Measurements from ENCODE around the gene AK5. TPM values are rescaled to one million over a fixed set of nuclear protein-coding genes. Genes with fewer than 3 reads are reported as not detected.

The AK5 gene
- polyA plus RNA-seq, 1 donor (not counting 4 experiments of a cell fraction or from before 2014, with no cell fraction given), result 0.30 TPM

- Histone ChIP-seq H3K4me3 (ENCODE audit: control insufficient read depth in 2 of 3, extremely low read depth in 1 of 3, insufficient read depth in 2 of 3, low read depth in 1 of 3, low read length in 3 of 3) (no peak overlapping the region), H4K20me1 (ENCODE audit: control insufficient read depth, extremely low read depth, insufficient read depth, low read length) (no peaks in the 10 kb centered on the region), H2AFZ (ENCODE audit: control insufficient read depth, low read length) (no peak overlapping the region), H3K9me3 (ENCODE audit: control insufficient read depth, low read depth, low read length) (no peaks in the 10 kb centered on the region), H3K36me3 (ENCODE audit: control insufficient read depth in 2 of 2, extremely low read depth in 1 of 2, insufficient read depth in 2 of 2, low read length in 2 of 2) (no peaks in the 10 kb centered on the region), H3K27ac (ENCODE audit: control insufficient read depth, insufficient read depth, low read length) (no peak overlapping the region), H3K9me1 (ENCODE audit: control insufficient read depth, extremely low read depth, insufficient read depth, low read length) (no peaks in the 10 kb centered on the region), H3K79me2 (ENCODE audit: control insufficient read depth, insufficient read depth, low read length) (no peaks in the 10 kb centered on the region), H3K9ac (ENCODE audit: control insufficient read depth, extremely low read depth, insufficient read depth, low read length) (no peak overlapping the region), H3K4me2 (ENCODE audit: control insufficient read depth, extremely low read depth, insufficient read depth, low read depth, low read length) (no peak overlapping the region), H3K27me3 (ENCODE audit: control insufficient read depth, extremely low read depth, insufficient read depth, low read length) (no peaks in the 10 kb centered on the region), H3K4me1 (ENCODE audit: control insufficient read depth, extremely low read depth, insufficient read depth, low read length) (no peaks in the 10 kb centered on the region)
- DNase-seq (ENCODE audit: low read depth, low spot score) (no peak), FAIRE-seq (no peak)
- dilution Hi-C loops (cut with MboI; ENCODE audit: extremely low pct_ligation_motif_present, low sequenced_read_pairs), result no loop called here
- TF ChIP-seq CTCF (optimal IDR thresholded peaks at IDR 0.05 in 1 of 3, IDR thresholded peaks at IDR 0.05 in 1 of 3, conservative IDR thresholded peaks at IDR 0.05 in 1 of 3; ENCODE audit: extremely low read depth in 1 of 3, insufficient read depth in 2 of 3, low read length in 3 of 3), result no peak
- no peak for TF ChIP-seq EZH2 (IDR thresholded peaks at IDR 0.05; ENCODE audit: low read length)
These were observed 54.9 kb downstream of the AK5 start for GRCh38 chr1:77336729-77337128.

GRCh38 chr1:77339326-77339725 is 57.5 kb downstream of the AK5 start:
- TF ChIP-seq CTCF (optimal IDR thresholded peaks at IDR 0.05 in 1 of 3, IDR thresholded peaks at IDR 0.05 in 1 of 3, conservative IDR thresholded peaks at IDR 0.05 in 1 of 3; ENCODE audit: extremely low read depth in 1 of 3, insufficient read depth in 2 of 3, low read length in 3 of 3), result no peak
- no peak for TF ChIP-seq EZH2 (IDR thresholded peaks at IDR 0.05; ENCODE audit: low read length)
- Histone ChIP-seq H3K9ac (ENCODE audit: control insufficient read depth, extremely low read depth, insufficient read depth, low read length) (no peak overlapping the region), H3K27me3 (ENCODE audit: control insufficient read depth, extremely low read depth, insufficient read depth, low read length) (no peaks in the 10 kb centered on the region), H4K20me1 (ENCODE audit: control insufficient read depth, extremely low read depth, insufficient read depth, low read length) (no peaks in the 10 kb centered on the region), H2AFZ (ENCODE audit: control insufficient read depth, low read length) (no peak overlapping the region), H3K9me3 (ENCODE audit: control insufficient read depth, low read depth, low read length) (no peaks in the 10 kb centered on the region), H3K4me3 (ENCODE audit: control insufficient read depth in 2 of 3, extremely low read depth in 1 of 3, insufficient read depth in 2 of 3, low read depth in 1 of 3, low read length in 3 of 3) (no peak overlapping the region), H3K36me3 (ENCODE audit: control insufficient read depth in 2 of 2, extremely low read depth in 1 of 2, insufficient read depth in 2 of 2, low read length in 2 of 2) (no peaks in the 10 kb centered on the region), H3K4me1 (ENCODE audit: control insufficient read depth, extremely low read depth, insufficient read depth, low read length) (no peaks in the 10 kb centered on the region), H3K9me1 (ENCODE audit: control insufficient read depth, extremely low read depth, insufficient read depth, low read length) (no peaks in the 10 kb centered on the region), H3K4me2 (ENCODE audit: control insufficient read depth, extremely low read depth, insufficient read depth, low read depth, low read length) (no peak overlapping the region), H3K27ac (ENCODE audit: control insufficient read depth, insufficient read depth, low read length) (no peak overlapping the region), H3K79me2 (ENCODE audit: control insufficient read depth, insufficient read depth, low read length) (no peaks in the 10 kb centered on the region)
- DNase-seq (ENCODE audit: low read depth, low spot score) (no peak), FAIRE-seq (no peak)
- dilution Hi-C loops (cut with MboI; ENCODE audit: extremely low pct_ligation_motif_present, low sequenced_read_pairs), result no loop called here
